ENCODE results near the gene PTPRN2.
"Not testable (repeated sequence)": the region's sequence is repeated elsewhere in the genome, so short reads cannot be mapped to it uniquely, and the experiment has no call there.

PTPRN2 gene

GRCh38 chr7:157717211-157718174, 870.1 kb downstream of the PTPRN2 start:
- DNase-seq: no peak

DNA sequence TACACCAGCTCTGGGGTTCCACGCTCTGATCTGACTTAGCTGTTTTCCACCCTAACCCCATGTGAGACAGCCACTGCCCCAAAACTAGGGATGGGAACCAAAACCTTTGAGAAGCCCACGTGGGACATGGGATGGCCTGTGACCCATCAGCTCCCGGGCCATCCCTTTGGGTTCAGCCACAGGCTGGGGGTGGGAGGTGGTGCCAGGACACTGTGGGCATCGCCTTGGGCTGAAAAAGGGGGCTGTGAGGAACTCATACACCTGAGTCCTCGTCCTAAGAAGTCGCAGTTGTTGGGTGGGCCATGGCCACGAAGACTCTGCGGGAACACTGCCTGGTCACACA, 871.7 kb downstream of the PTPRN2 start:
- no peak for DNase-seq

DNA sequence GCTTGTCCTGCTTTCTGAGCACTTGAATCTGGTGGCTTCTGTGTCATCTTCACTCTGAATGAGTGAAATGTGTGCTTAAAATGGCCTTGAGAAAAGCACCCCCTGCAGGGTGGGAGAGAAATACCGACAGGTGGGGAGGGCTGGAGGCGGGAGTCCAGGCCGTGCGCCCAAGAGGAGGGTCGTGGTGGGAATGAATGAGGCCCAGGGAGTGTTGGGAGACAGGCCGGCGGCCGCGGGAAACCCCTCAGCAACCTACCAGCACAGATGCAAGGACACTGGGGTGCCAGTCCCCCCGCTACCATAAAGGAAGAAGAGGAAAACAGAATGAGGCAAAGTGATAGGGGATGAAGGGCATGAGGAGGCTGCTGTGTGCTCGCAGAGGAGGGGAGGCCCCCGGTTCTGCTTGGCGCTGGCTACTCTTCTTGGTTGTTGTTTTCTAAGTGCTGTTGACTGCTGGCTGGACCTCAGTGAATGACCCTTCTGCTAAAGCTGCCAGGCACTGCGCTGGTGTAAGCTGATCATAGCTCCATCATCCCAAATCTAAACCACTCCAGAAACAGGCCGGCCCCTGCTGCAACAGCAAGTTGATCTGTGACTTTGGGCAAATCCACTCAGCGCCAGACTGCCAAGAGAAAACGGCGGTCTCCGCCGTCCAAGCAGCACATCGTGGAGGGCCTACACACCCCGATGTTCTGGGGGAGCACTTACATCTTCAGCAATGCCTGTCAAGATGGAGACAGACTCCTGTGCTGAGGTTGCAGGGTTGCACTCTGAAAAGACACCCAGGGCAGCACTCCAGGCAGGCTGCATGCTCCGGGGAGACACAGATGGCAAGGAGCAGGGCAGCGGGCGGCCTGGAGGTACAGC, 872.3 kb downstream of the PTPRN2 start:
- no peak for DNase-seq

DNA sequence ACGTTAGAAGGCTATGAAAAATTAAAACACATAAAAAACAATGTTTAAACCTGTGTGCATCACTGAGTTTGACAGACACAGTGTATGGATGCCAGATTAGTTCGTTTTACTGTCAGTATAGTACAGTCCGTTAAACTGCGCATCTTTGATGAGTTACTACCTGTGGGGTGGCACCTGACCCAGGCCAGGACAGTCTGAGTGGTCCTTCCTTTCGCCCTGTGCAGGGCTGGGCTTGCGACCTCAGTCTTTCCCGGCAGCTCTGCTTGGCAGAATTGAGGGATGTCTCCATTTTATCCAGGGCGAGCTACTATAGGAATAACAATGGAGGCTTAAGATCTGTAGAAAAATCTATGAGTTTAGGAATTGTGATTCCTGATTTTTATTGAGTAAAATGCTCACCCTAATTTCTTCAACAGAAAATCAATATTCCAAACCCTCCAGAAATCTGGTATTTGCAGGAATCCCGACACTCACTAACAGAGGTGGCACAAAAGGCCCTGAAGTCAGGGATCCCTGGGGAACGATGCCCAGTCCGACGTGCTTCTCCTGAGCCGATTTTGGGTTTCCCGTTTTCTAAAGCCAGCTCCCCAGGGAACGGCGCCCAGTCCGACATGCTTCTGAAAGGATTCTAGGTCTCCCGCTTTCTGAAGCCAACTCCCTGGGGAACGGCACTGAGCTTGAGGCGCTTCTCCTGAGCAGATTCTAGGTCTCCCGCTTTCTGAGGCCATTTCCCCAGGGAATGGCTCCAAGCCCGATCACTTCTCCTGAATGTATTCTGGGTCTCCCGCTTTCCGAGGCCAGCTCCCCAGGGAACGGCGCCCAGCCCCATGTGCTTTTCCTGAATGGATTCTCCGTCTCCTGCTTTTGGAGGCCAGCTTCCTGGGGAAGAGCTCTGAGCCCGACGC, 873.2 kb downstream of the PTPRN2 start:
- no peak for DNase-seq

DNA sequence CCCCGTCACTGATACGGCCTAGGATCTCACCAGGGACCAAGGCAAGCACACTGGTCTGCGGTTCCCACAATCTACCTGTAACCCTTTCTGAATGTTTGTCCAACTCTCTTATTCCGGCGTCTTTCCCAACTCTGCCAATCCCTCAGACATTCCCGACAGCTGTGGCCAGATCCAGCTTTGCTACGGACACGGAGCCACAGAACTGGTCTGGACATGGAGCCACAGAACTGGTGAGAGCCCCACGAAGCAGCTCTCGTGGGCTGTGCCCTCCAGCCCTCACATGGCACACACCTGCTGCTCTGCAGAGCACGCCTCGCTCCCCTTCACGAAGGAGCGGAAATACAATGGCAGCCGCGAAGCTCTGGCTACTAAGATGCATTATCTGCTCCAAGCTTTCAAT, 874.0 kb downstream of the PTPRN2 start:
- DNase-seq: no peak

DNA sequence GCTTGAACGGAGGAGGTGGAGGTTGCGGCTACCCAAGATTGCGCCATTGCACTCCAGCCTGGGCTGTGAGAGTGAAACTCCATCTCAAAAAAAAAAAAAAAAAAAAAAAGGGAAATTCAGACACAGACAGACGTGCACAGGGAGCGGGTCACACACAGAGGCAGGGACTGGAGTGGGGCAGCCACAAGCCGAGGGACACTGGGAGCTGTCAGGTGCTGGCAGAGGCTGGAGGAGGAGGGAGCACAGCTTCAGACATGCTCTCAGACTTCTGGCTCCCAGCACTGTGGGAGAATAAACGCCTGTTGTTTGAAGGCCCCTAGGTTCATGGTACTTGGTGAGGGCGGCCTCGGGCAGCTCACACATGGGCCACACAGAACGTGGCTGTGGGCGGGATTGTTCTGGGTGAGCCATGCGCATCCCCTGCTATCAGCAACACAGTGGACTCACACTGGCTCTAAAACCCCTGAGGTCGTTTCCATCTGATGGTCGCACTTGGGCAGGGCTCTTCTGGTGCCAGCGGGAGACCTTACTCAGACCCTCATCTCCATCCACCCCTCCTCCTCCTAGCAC, 874.9 kb downstream of the PTPRN2 start:
- DNase-seq: no peak

- DNase-seq: no peak
These were observed 876.2 kb downstream of the PTPRN2 start for GRCh38 chr7:157711353-157711888.

DNA sequence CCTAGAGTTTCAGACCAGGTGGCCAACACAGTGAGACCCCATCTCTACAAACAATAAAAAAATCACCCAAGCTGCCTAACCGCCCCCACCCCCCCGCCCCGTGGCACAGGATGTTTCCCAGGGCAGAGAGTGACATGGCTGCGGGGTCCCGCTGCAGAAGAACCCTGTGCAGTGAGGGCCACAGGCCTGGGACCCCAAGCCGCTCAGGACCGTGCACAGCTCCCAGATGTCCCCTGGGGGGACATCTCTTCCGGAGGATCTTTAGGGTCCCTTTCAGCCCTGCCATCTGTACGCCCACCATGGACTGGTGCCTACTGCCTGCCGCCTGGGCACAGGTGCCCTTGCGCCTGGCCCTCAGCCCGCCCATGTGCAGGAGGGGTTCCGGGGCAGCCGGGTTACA, 877.2 kb downstream of the PTPRN2 start:
- DNase-seq: no peak

DNA sequence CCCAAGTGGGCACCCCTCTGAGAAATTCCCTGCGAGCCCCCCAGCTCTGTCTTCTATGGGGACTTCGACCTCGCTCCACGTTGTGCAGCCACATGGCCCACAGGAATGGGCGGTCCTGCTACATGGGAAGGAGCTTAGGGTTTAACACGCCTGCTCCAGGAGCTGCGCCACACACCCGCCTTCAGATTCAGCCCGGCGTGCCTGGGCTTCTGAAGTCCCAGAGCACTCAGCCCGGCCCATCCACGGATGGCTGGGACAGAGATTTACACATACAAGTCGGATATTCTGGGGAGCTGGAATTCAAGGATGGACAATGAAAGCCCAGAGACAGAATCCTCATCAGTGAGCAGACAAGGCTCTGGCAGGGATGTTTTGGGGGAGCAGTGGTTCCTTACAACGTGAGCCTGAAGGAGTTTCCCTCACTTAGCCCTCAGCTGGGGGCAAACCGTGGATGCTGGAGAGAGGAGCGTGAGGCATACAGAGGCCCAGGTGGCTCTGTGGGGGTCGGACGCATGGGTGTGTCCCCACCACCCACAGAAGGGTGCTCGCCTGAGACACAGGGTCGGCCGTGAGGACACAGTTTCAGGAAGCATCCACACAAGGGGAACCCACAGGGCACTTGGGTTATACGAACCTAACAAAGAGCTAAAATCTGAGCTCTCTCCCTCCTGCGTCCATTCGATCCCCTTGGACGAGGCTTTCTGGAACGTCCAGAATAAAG, 877.9 kb downstream of the PTPRN2 start:
- DNase-seq: no peak

DNA sequence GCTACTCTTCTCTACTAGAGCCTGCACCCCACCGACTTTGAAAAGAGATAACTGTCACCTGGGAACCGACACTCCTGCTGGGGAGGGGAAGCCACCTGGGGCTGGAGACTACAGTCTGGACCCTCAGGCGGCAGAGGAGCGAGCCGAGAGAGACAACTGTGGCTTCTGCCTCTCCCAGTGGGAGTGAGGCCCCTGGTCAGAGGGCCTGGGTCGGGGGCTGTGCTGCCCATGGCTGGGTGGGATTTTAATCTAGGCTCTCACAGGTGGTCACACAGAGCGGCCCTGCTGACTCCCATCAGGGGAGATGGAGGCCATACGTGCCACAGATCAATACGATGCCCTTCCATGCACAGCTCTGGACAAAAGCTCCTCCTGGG, 878.7 kb downstream of the PTPRN2 start:
- DNase-seq: no peak

DNA sequence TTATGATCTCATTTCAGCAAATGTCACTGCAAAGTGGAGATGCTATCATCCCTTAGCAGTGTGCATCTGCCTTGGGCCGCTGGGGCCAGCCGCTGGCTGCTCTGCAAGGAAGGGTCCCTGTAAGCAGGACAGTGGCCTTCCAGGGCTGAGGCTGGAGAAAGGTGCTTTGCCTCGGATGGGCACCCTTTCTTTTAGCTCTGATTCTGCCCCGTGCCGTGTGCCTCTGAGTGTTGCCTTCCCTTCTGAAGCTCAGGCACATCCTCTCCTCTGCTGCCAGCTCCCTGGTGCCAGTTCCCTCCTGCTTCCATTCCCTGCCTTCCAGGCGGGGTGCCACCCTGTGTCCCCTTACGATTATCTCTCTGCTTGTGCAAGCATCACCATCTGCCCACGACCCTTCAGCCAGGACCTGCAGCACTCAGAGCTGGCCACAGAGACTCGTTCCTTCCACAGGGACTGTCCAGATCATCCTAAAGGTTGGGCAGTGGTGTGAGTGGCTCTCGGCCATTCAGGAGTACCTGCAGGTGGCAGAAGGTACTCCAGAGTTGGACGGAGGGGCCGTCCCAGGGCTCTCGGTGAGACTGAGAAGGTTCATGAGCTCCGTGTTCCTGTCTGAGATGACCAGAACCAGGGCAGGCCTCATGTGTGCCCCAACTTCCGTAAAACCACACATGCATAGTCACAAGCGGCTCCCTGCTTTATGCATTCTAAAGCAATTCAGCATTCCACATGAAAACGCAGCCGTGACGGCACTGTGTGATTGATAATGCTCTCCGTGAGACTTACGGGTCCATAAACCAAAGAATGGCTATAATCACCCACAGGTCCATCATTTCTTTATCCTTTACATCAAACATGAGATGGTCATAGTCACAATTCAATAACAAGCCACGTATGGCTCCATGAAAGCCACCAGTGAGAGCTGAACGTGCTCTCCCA, 879.4 kb downstream of the PTPRN2 start:
- DNase-seq: no peak

- DNase-seq: no peak
These were observed 883.3 kb downstream of the PTPRN2 start for GRCh38 chr7:157704365-157704764.

GRCh38 chr7:157703534-157704195, 884.0 kb downstream of the PTPRN2 start:
- no peak for DNase-seq

DNA sequence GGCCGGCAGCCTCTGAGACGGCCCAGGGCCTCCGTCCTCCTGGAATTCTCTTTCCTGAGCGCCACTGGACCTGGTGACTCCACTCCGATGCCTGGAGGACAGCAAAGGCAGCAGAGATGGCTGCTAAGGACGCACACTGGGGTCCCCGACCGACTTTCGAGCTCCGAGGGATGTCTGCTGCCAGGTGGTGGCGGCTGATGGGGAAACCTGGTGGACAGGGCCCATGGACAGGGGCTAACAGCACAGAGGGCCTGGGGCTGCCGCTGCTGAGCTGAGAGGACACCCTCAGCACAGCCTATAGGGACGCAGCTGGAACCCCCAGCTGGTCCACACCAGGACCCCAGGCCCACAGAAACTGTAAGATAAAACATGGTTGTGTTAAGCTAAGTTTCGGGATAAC, 884.5 kb downstream of the PTPRN2 start:
- no peak for DNase-seq

DNA sequence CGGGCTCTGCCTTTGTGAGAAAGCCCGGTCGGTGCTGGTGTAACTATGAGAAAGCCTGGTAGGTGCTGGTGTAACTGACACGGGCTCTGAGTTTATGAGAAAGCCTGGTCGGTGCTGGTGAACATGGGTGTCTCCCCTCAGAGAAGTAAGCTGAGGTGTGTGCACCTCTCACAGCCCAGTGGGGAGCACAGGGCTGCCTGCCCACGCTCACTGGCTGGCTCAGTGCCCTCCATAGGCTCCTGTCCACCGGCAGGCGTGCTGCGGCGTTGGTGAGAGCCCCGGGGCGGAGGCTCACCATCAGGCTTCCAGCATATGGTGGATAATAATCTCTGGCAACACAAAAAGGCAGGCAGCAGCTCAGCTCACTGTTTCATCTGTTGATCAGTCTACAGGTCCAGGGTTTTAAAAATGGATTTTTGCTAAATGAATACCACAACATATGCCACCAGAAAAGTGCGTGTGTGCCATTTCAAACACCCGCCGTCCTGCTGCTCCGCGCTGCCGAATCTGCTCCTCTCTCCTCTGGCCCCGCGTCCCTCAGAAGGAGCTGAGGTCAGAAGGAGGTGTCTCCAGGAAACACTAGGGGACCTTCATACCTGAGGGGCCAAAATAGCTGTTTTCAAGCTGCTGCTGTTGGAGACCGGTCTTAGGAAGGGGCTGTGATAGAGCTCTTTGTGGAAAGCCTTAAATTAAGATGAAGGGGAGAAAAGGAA, 885.2 kb downstream of the PTPRN2 start:
- DNase-seq: peak in 1 of 14 donors; percentile 40

- DNase-seq: not testable (repeated sequence)
These were observed 886.0 kb downstream of the PTPRN2 start for GRCh38 chr7:157701395-157702180.

- no peak for DNase-seq
These were observed 887.2 kb downstream of the PTPRN2 start for GRCh38 chr7:157700231-157701005.
